Ovary (tissue), 3 donors: ENCODE data around the gene EIF3A.

ENCODE experiments used
- POLR2A ChIP-seq: fragments of 450-650 bp; IDR thresholded peaks from one replicate; pipeline ENCODE4 v1.6.1; 2017; ENCODE audit warnings: antibody characterized with exemption, mild to moderate bottlenecking, moderate library complexity
- TF ChIP-seq, protein P1 (sequence below), 3 donors: fragments of 450-650 bp in 2 of 3; fragments of 200-600 bp in 1 of 3; IDR thresholded peaks; one replicate each; pipeline versions ENCODE4 v1.5.1 to v1.8.0; 2016 to 2022; ENCODE audit warnings: antibody characterized with exemption in 3 of 3, mild to moderate bottlenecking in 1 of 3
- donor health status: DM: no; HTN: no; CAD: no.

DNA sequence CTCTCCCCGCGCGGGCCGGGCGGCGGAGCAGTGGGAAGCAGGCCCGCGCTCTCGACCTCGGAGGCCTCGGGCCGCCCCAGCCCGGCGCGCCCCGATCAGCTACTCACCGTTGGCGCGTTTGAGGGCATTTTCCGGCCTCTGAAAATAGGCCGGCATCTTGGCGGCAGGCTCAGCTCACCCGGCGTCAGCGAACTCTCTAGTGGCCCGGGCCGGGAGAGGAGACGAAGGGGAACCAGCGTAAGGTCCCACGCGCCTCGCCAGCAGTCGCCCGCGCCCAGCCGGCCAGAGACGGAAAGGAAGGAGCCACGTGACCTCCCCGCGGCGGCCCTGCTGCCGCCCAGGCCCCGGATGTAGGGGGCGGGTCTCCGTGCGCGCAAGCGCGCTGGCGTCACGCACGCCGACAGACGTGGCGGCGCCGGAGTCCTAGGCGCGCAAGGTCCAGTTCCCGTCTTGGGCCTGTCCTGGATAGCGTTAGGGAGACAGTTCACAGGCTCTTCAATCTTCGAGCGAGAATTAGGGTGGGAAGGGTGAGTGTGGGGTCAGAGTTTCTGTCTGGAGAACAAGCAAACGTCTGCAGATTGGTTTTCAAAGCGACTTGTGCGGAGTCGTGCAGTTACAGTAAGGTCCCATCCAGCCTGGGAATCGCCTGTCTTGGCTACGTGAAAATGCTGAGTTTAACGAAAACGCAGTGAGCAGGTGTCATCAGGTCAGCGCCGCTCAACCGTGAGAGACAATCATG is at the start of gene EIF3A:
- TF ChIP-seq POLR2A, result peak; percentile 91
- TF ChIP-seq, protein P1, sequence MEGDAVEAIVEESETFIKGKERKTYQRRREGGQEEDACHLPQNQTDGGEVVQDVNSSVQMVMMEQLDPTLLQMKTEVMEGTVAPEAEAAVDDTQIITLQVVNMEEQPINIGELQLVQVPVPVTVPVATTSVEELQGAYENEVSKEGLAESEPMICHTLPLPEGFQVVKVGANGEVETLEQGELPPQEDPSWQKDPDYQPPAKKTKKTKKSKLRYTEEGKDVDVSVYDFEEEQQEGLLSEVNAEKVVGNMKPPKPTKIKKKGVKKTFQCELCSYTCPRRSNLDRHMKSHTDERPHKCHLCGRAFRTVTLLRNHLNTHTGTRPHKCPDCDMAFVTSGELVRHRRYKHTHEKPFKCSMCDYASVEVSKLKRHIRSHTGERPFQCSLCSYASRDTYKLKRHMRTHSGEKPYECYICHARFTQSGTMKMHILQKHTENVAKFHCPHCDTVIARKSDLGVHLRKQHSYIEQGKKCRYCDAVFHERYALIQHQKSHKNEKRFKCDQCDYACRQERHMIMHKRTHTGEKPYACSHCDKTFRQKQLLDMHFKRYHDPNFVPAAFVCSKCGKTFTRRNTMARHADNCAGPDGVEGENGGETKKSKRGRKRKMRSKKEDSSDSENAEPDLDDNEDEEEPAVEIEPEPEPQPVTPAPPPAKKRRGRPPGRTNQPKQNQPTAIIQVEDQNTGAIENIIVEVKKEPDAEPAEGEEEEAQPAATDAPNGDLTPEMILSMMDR (IDR thresholded peaks at IDR 0.05), result peak in 1 of 3 donors; percentile 12
